HFFc6 (cell line): ENCODE results near the gene BBS7. TPM values are rescaled to one million over a fixed set of nuclear protein-coding genes. Genes with fewer than 3 reads are reported as not detected.
A peak's percentile ranks its signal among the peaks of the same experiment; 100 is the strongest.

Source experiments
- DNase-seq: peaks from one replicate; pipeline ENCODE4 v3.0.0-alpha.2; 2018
- H3K27ac Mint-ChIP-seq: 2 replicates; pipeline ENCODE4 v1.8.0; 2020; ENCODE audit warnings: mild to moderate bottlenecking, mixed read lengths
- H3K27me3 Mint-ChIP-seq: 2 replicates; pipeline ENCODE4 v1.8.0; 2021; ENCODE audit warnings: mild to moderate bottlenecking, moderate library complexity, mixed read lengths; ENCODE audit not compliant: insufficient read depth
- H3K36me3 Mint-ChIP-seq: 2 replicates; pipeline ENCODE4 v1.8.0; 2021; ENCODE audit warnings: low read depth, mixed read lengths
- H3K4me1 Mint-ChIP-seq: 2 replicates; pipeline ENCODE4 v1.8.0; 2020; ENCODE audit warnings: low read depth, mixed read lengths
- H3K4me3 Mint-ChIP-seq: 2 replicates; pipeline ENCODE4 v1.8.0; 2020; ENCODE audit warnings: mild to moderate bottlenecking, moderate library complexity, mixed read lengths
- H3K9me3 Mint-ChIP-seq: 2 replicates; pipeline ENCODE4 v1.8.0; 2020; ENCODE audit warnings: mild to moderate bottlenecking, mixed read lengths
- CTCF ChIP-seq: fragments of 200-600 bp; sonication (generic); IDR thresholded peaks from 2 replicates; pipeline ENCODE4 v1.5.0; 2021; ENCODE audit warnings: antibody characterized with exemption, mild to moderate bottlenecking
- total RNA-seq, 6 experiments: library from RNA; stranded (reverse); fragmentation: NEBNext Ultra II Directional; extraction: Animal tissue kit (Norgen Biotek cat#: 25700); gene quantifications; 2 replicates in 1 of 6; 3 replicates in 5 of 6; pipeline ENCODE4 v1.2.3, GENCODE V29; 2021

Gene BBS7
- total RNA-seq, 6 experiments from 2014 or later = 20.3 to 30.0 (median 24.0) TPM

- TF ChIP-seq CTCF = no peak
- Mint-ChIP-seq H3K9me3 (no peaks in the 10 kb centered on the region), H3K4me3 (no peak overlapping the region), H3K27me3 (no peaks in the 10 kb centered on the region; the same call in 1 of the 2 replicates), H3K36me3 (peaks cover 55% of the 10 kb centered on the region), H3K27ac (peak overlapping the region; percentile 26), H3K4me1 (peaks cover 84% of the 10 kb centered on the region)
- DNase-seq = no peak
Measured at GRCh38 chr4:121817006-121817405, 53.3 kb downstream of the BBS7 start.

GRCh38 chr4:121814756-121815155 lies 55.5 kb downstream of the BBS7 start:
- H3K9me3 Mint-ChIP-seq = no peaks in the 10 kb centered on the region
- DNase-seq = peak; percentile 36
- no peak overlapping the region for H3K4me3 Mint-ChIP-seq
- peaks cover 54% of the 10 kb centered on the region for H3K36me3 Mint-ChIP-seq
- 0 out of 2 replicates have a peak overlapping the region, but pooled peaks have one; percentile 2 for H3K27ac Mint-ChIP-seq
- peaks cover 62% of the 10 kb centered on the region for H3K4me1 Mint-ChIP-seq
- no peaks in the 10 kb centered on the region; the same call in 1 of the 2 replicates for H3K27me3 Mint-ChIP-seq
- TF ChIP-seq CTCF = no peak

- H3K4me3 Mint-ChIP-seq = no peak overlapping the region
- no peak overlapping the region for H3K27ac Mint-ChIP-seq
- H3K27me3 Mint-ChIP-seq = no peaks in the 10 kb centered on the region; the same call in 1 of the 2 replicates
- no peak for TF ChIP-seq CTCF
- H3K9me3 Mint-ChIP-seq = no peaks in the 10 kb centered on the region
- peaks cover 39% of the 10 kb centered on the region for H3K36me3 Mint-ChIP-seq
- peaks cover 28% of the 10 kb centered on the region for H3K4me1 Mint-ChIP-seq
- no peak for DNase-seq
Measured at GRCh38 chr4:121811122-121811521, 59.2 kb downstream of the BBS7 start.

- H3K27me3 Mint-ChIP-seq = no peaks in the 10 kb centered on the region; the same call in none of the 2 replicates
- no peaks in the 10 kb centered on the region for H3K9me3 Mint-ChIP-seq
- no peak overlapping the region for H3K4me3 Mint-ChIP-seq
- no peak for TF ChIP-seq CTCF
- H3K27ac Mint-ChIP-seq = no peak overlapping the region
- H3K36me3 Mint-ChIP-seq = peaks cover 51% of the 10 kb centered on the region
- no peak for DNase-seq
- H3K4me1 Mint-ChIP-seq = peaks cover 29% of the 10 kb centered on the region
Measured at GRCh38 chr4:121806411-121806810, 63.9 kb downstream of the BBS7 start.

GRCh38 chr4:121801715-121802075 lies 68.6 kb downstream of the BBS7 start:
- no peak for TF ChIP-seq CTCF
- Mint-ChIP-seq H3K27me3 (peaks cover 3% of the 10 kb centered on the region; the same call in 1 of the 2 replicates), H3K27ac (peak overlapping the region; percentile 91), H3K4me1 (peaks cover 53% of the 10 kb centered on the region), H3K9me3 (no peaks in the 10 kb centered on the region), H3K36me3 (peaks cover 37% of the 10 kb centered on the region), H3K4me3 (peak overlapping the region; percentile 96)
- DNase-seq = no peak
